Stimulated activated CD4-positive, alpha-beta T cell treated with anti-CD3 and anti-CD28 coated beads, Interleukin-15, amount 100 ng/mL, for 1 hour (primary cell): ENCODE measurements around the gene GTF3C6.
"Not testable (repeated sequence)": the region's sequence is repeated elsewhere in the genome, so short reads cannot be mapped to it uniquely, and the experiment has no call there.

Experiments used
- DNase-seq, 2 donors: peaks; one replicate each; pipeline ENCODE4 v3.0.0-alpha.2; 2020; ENCODE audit warnings: low read depth in 1 of 2, low spot score in 1 of 2

The GTF3C6 gene

GRCh38 chr6:110976575-110976974 is 18.1 kb downstream of the GTF3C6 start:
- no peak for DNase-seq

- DNase-seq, result no peak
Measured at GRCh38 chr6:110979565-110980101, 21.1 kb downstream of the GTF3C6 start.

- no peak for DNase-seq
Measured at GRCh38 chr6:110980227-110980626, 21.7 kb downstream of the GTF3C6 start.

- no peak for DNase-seq
Measured at GRCh38 chr6:110980648-110981047, 22.1 kb downstream of the GTF3C6 start.

- DNase-seq, result no peak
Measured at GRCh38 chr6:110981202-110981600, 22.7 kb downstream of the GTF3C6 start.

GRCh38 chr6:110990840-110991576 is 32.5 kb downstream of the GTF3C6 start:
- no peak for DNase-seq

- no peak for DNase-seq
Measured at GRCh38 chr6:110996691-110997090, 38.2 kb downstream of the GTF3C6 start.

- DNase-seq, result no peak
Measured at GRCh38 chr6:110999634-111000270, 41.2 kb downstream of the GTF3C6 start.

GRCh38 chr6:111002350-111002749 is 43.8 kb downstream of the GTF3C6 start:
- DNase-seq, result no peak

- DNase-seq, result no peak
Measured at GRCh38 chr6:111011360-111012142, 53.0 kb downstream of the GTF3C6 start.

GRCh38 chr6:111012143-111012452 is 53.6 kb downstream of the GTF3C6 start:
- DNase-seq, result no peak

GRCh38 chr6:111012520-111012919 is 54.0 kb downstream of the GTF3C6 start:
- DNase-seq, result not testable (repeated sequence)

GRCh38 chr6:111013144-111013915 is 54.8 kb downstream of the GTF3C6 start:
- DNase-seq, result no peak

GRCh38 chr6:111015389-111016124 is 57.1 kb downstream of the GTF3C6 start:
- DNase-seq, result no peak

GRCh38 chr6:111017241-111017640 is 58.7 kb downstream of the GTF3C6 start:
- not testable (repeated sequence) for DNase-seq
